ENCODE measurements around the gene NDUFA6.
"Not testable (repeated sequence)": the region's sequence is repeated elsewhere in the genome, so short reads cannot be mapped to it uniquely, and the experiment has no call there.

The NDUFA6 gene

DNA sequence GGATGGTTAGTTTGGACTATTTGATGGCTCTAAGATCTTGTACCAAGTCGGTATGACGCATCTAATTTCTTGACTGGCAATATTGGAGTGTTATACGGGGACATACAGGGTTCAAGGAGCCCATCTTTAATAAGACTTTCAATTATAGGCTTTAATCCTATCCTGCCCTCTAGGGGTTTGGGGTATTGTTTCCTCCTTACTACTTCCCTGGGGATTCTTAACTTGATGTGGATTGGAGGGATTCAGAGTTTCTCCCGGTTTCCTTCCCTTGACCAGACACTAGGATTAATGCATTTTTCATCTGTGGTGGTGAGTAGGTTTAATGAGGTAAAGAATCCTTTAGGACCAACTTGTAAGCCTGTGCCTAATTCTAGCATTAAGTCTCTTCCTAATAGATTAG is 21.2 kb upstream of the NDUFA6 start:
- no peak for DNase-seq

DNA sequence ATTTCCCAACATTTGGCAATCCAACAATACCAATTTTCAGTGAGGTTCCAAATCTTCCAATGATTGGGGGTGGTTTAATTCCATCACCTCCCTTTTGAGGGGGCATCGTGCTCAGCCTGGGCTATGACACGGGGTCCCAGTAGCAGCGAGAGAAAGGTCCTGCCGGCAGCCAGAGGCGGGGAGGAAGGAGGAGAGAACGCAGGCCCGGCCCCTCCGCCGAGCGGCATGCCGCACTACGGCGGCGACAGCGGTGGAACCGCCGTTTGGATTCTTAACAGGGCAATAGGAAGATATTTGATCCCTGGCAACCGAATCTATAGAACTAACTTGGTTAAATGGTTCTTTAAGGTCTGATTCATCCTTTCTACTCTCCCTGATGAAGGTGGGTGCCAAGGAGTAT is 18.3 kb upstream of the NDUFA6 start:
- DNase-seq = no peak

DNA sequence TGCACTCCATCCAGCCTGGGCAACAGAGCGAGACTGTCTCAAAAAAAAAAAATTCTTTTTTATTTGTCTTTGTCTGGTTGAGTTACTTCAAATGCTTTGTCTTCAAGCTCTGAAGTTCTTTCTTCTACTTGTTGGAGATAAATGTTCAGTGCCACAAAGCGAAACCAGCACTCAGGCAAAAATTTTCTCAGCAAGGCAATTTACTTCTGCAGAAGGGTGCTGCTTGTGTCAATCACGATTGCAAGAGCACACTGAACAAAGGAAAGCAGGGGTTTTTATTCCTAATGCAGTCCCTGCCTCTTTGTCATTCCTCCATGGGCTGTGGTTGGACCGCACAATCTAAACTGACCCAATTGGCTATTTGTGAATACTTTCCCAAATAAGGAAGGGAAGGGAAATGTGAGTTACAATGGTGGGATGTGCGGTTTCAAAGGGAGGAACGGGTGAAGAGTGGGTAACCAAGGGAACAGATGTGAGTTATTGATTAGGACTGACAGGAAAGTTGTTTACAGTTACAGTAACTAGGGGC is 13.8 kb upstream of the NDUFA6 start:
- DNase-seq = not testable (repeated sequence)

DNA sequence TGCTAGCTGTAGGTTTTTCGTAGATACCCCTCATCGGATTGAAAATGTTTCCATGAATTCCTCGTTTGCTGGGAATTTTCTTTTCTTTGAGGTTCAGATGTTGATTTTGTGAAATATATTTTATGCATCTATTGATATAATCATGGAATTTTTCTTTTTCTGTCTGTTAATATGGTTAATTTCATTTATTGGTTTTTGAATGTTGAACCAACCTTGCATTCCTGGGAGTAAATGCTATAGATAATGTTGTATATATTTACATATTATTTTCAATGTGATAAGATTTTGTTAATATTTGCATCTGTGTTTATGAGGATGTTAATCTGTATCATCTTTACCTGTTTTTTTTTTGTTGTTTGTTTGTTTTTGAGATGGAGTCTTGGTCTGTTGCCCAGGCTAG is 10.6 kb upstream of the NDUFA6 start:
- DNase-seq = no peak

DNA sequence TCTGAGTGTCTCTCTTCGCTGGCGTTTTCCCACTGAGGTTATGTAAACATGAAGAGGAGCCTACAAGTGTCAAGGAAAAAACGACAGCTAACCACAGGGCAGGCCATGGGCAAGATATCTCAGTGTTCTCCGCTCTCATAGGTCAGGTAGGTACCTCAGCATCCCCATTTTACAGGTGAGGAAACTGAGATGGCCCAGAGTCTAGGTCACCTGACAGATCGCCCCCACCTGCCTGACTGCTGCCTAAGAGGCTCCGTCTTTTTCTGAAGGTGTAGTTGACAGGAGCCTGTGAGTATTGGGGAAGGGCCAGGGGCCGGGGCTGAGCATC is 847 bp upstream of the NDUFA6 start:
- no peak for DNase-seq

DNA sequence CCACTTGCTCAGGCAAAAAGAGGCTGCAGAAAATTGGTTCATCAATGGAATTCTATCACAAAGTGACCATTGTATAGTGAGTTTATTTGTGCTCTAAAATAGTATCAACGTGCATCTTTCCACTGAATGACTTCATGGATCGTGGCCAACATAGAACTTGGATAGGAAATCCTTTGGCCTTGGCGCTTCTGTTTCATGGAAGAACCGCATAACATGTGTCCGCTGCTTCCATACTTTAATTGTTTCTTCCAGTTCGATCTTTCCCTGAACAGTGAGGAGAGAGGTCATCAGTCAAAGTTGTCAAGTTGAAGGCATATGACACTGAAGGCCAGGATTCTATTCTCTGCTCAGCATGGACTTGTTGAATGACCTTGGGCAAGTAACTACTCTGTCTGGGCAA is 4.5 kb downstream of the NDUFA6 start:
- no peak for DNase-seq

DNA sequence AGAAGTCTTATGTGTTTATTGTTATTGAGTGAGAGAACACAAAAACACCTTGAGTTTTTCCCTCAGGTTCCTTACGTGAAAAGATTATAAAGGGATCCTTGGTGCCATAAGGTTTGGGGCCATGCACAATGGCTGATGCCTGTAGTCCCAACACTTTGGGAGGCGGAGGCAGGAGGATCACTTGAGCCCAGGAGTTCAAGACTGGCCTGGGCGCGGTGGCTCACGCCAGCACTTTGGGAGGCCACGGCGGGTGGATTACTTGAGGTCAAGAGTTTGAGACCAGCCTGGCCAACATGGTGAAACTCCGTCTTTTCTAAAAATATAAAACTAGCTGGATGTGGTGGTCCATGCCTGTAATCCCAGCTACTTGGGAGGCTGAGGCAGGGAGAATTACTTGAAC is 5.7 kb downstream of the NDUFA6 start:
- DNase-seq = no peak

DNA sequence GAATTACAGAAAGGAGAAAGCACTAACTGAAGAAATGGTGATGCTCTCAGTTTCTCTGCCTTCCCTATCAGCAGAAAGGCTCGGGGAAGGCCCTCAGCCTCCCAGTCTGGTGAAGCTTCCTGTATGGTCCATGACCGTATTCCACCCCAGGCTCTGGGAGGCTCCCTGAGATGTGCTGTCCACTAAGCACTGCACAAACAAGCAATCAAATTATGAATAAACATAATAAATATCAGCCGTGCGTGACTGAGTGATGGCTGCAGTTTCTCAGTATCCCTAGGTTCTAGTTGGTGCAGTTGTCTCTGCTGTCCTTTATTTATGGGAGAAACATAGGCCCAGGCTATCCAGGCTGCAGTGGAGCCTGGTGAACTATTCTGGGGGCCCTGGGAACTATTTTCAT is 7.5 kb downstream of the NDUFA6 start:
- no peak for DNase-seq

DNA sequence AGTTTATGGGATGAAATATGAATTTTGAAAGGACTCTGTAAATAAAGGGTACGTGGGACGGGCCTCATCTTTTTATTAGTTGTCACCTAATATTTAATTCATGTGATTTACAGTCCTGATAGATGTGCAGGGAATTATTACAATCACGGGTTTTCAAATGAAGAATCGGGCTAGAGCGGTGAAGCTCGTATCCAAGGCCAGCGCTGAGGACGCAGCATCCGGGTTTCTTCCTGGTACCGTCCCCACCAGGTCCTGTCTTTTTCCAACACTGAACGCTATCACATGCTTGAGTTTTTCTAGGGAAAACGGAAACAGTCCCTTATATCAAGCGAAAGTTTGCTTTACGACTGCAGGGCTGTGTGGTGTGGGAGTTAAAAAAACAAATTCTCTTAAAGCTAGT is 10.3 kb downstream of the NDUFA6 start:
- no peak for DNase-seq

DNA sequence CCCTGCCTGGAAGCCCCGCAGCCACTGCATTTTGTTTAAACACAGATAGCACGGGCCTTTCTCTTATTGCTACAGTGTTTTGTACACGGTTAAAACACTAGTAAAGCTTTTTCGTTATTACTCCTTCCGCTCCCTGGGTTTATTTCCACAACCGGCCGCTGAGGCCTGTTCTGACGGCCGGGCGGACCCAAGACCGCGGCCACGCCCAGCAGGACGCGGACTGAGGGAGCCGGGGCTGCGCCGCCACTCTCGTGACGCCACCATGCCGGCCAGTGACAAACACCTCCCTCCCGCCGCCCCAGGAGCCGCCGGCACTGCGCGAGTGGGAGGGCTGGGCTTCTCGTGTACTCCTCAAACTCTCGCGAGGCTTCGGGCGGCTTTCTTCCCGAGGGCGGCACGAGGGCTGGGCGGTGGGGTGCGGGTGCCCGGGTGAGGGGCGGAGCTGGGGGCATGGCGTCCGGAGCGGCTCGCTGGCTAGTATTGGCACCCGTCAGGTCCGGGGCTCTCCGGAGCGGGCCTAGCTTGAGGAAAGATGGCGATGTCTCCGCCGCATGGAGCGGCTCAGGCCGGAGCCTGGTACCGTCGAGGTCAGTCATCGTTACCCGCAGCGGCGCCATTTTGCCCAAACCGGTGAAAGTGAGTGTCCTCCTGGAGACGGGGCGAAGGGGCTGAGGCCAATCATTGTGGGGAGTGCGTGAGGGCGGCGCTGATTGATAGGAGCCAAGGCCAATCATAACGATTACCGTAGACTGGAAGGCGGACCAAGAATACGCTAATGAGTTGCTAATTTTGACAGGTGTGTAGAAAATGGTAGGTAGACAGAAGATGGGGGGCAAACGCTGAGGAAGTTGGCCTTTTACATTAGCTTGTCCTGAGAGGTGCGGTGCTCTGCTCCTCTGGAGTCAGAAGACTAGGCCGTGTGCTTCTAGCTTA is 11.0 kb downstream of the NDUFA6 start, which contains the start of gene SMDT1:
SMDT1 (plus strand) TSS at position 382 of the 933 bp plus-strand sequence; CDS start at position 451, 69 bp downstream.
- DNase-seq = peak; percentile 95

DNA sequence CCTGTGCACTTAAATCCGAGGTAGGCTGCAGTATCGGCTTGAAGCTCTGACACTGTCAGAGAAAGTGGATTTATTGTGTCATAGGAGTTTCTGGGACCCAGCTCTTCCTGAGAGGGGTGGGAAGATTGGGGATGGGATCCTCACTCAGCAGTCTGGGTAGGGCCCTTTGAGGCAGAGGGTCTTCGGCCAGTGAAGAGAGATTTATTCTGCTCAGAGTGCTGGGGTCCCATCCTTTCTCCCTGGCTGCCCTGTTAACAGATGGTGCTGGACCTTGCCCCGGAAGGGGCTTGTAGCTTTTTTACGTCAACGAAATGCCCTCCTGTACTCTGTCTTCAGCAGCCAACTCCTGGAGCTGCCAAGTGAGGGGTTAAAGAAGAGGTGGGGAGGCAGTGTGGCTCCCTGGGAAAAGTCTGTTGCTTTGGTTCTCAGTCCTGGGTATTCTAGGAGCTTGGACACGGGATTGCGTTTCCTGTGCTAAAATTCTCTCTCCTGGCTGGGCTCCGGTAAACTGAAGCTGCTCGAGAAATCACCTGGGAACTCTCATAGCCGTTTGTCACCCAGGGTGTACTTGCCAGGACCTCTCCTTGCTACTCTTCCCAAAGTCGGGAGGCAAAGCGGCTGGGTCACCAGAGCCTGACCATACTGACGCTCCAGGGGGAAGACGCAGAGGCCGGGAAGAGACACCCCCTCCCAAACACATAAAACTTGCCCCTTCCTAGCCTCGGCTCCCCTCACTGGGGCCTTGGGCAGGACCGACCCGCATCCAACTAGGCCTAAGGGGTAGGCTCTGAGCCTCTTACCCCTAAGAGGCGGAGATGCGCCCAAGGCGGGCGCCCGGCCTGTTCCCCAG is 11.9 kb downstream of the NDUFA6 start:
- no peak for DNase-seq

DNA sequence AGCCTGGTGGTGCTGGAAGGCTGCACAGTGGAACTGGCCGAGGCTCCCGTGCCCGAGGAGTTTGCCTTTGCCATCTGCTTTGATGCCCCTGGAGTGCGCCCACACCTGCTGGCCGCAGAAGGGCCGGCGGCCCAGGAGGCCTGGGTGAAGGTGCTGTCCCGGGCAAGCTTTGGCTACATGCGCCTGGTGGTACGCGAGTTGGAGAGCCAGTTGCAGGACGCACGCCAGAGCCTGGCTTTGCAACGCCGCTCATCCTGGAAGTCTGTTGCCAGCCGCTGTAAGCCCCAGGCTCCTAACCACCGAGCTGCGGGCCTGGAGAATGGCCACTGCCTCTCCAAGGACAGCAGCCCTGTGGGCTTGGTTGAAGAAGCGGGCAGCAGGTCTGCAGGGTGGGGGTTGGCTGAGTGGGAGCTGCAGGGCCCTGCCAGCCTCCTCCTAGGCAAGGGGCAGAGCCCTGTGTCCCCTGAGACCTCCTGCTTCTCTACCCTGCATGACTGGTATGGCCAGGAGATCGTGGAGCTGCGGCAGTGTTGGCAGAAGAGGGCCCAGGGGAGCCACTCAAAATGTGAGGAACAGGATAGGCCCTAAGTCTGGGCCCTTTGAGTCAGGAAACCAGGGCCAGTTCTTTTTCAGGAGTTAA is 13.0 kb downstream of the NDUFA6 start:
- DNase-seq = no peak

DNA sequence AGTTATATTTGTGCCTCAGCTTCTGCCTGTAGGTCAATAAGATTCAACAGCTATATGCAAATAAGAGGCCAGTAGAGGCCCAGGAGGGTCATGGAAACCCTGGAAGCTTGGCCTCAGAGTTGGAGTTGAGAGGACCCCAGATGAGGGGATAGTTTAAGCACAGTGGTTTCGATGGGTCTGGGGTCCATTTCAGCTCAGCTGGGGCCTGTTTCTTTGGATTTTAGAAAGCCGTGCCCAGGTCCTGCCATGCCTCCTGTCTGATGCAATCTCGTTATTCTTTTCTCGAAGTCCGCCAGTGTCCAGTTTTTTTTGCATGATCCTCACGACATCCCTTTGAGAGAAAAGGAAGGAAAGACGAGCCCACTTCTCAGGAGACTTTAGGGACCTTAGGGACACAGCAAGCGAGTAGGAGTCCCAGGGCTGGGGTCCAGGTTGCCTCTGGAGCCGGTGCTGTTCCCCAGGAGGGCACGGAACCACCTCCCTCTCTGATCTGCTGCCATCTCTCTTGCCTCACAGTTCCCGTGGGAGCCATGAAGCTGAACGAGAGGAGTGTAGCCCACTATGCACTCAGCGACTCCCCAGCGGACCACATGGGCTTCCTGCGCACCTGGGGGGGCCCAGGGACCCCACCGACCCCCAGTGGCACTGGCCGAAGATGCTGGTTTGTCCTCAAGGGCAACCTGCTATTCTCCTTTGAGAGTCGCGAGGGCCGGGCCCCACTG is 13.6 kb downstream of the NDUFA6 start:
- no peak for DNase-seq

DNA sequence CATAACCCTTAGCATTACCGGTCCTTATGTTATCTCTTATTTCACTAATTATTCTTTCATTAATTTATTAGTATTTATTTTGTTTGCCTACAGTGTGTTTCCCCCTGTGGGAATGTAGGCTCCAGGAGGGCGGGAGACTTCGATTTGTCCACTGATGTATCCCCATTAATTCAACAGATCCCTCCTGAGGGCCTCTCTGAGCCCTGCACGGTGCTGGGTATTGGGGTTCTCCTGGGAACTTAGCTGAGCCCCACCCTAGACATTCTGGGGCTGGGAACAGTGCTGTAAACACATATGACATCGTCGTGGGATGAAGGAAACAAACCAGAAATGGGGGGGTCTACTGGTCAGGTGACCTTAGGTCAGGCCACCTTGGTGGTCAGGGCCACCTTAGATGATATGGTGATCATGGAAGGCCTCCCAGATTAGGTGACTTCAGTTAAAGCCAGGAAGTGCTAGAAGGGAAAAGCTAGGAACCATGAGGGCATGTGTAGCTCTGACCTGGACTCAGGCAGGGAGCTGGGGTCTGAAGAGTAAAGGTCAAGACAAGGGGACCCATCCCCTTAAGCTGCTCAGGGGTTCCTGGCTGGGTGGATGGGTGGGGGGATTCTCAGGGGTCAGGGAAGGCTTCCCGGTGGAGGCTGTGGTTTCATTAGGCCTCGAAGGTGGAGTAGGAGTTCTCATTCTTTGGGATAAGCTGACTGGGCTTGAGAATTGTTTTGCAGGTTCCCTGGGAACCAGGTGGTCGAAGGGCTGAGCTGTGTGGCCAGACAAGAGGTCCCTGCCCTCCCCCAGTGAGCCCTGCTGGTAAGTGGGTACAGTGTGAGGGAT is 15.5 kb downstream of the NDUFA6 start:
- no peak for DNase-seq

DNA sequence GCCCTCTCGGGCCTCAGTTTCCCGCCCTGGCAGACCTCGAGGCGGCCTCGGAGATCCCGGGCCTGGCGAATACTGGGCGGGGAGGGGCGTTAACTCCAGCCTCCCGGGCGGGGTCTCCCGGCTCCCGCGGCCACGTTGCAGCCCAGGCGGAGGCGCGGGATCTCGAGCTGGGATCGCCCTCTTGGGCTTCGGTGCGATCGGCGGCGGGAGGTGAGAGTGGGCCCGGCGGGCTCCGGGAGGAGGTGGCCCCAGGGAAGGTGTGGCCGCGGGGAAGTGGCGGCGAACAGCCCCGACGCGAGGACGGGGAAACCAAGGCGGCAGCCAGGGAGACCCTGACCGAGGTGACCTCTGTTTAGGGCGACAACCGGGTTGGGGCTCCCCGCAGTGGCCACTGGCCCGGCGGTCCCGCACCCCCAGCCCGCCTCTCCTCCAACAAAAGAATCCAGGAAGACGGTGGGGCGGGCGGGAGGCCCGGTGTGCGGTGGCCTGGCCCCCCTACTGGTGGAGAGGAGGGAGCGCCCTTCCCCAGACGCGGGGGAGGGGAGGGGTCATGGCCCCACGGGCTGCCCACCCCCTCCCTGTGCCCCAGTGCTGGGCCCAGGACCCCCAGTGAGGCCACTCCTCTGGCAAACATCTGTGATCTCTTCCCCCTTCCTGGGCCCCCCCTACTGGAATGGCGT is 16.3 kb downstream of the NDUFA6 start, which contains the start of gene PHETA2:
PHETA2 (plus strand) TSS at position 117 of the 680 bp plus-strand sequence. CDS start 3,046 bp downstream, outside the sequence.
- DNase-seq = peak; percentile 47

DNA sequence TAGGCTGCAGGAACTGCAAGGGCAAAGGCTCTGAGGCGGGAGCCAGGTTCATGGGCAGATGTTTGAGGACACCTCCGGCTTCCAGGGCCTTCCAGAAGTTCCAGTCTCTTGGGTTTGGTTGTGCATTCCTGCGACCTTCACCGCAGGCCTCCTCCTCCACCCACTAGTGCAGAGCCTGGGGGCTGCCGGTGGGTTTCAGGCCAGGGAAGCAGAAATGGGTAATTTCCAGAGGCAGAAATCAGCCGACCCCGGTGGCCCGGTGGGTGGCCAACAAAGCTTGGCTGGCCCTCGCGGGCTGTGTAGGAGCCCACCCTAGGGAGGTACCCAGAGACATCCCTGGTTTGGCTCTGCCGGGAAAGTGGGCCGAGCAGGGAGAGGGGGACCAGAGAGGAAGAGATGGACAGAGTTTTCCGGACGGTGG is 16.9 kb downstream of the NDUFA6 start:
- no peak for DNase-seq

DNA sequence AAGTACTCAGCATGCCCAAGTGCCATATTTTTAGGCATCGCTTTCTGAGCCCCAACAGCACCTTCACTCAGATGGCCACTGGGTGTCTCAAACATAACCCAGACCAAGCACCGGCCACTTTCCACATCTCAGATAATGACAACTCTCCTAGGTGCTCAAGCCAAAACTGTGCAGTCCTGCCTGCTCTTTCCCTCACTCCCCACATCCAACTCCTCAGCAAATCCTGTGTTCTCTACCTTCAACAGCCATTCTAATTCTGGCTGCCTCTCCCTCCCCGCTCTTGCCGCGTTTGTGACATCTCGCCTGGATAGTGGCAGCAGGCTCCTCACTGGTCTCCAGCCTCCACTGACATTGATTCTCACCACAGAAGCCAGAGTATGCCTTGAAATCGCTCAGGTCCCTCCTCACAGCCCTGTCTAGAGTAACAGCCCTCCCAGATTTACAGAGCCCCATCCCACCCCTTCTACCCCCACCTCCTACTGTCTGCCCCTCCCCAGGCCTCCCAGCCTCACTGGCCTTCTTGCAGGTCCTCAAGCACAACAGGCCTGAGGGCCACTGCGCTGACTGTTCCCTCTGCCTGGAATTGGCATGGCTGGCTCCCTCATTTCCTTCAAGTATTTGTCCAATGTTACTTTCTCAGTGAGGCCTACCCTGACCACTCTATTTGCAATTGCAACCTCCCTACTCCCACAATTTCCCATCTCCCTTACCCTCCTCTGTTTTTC is 17.8 kb downstream of the NDUFA6 start:
- no peak for DNase-seq

DNA sequence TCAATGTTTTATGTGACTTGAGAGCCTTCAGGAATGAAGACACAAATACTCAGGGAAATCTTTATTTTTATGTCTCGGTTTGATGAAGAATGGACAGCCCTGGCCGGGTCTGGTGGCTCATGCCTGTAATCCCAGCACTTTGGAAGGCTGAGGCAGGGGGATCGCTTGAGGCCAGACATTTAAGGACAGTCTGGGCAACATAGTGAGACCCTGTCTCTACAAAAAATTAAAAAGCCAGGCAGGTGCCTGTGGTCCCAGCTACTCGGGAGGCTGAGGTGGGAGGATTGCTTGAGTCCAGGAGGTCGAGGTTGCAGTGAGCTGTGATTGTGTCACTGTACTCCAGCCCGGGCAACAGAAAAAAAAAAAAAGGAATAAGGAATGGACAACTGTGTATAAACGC is 19.1 kb downstream of the NDUFA6 start:
- not testable (repeated sequence) for DNase-seq

DNA sequence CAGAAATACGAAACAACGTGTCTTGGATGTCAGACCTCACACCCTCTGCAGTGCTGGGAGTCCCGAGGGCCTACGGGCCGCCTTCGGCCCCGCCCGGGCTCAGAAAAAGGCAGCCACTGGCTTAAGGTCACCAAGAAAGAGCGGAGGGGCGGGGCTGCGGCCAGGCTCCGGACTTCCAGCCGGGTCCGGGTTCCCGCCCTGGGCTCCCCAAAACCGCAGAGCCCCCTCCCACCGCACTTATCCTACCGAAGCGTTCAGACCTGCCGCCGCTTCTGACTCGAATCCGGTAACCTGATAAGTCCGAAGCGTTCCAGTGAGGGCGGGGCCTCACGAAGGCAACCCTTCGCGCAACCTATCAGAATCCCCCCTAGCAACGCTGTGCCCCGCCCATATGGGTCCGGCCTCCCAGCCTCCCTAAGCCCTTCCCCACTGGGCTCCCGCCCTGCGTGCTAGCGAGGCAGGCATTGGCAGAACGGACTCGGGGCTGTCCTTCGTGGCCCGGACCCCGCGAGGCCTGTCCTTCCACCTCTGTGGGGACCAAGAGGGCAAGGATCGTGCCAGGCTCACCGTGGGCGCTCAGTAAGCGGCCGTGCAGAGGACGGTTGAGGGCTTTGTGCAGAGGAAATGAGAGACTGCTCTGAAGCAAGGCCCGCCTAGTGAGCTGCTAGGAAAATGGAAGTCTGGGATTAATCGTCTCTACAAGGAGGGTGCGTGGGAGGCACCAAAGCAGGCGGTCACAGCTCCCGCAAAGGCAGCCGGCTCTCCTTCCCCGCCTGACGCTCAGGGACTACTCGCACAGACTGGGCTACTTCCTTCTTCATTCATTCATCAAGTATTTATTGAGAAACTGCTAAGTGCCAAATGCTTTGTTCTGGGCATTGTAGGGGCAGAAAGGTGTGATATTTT is 19.8 kb downstream of the NDUFA6 start, which contains the start of gene NAGA:
NAGA (minus strand) TSS at position 296 of the 906 bp plus-strand sequence. CDS start 515 bp downstream, outside the sequence.
- DNase-seq = peak; percentile 86
